ENCODE data around the gene FKBP5. TPM values are rescaled to one million over a fixed set of nuclear protein-coding genes. Genes with fewer than 3 reads are reported as not detected.

The FKBP5 gene
- total and polyA plus RNA-seq, 2 experiments from 2014 or later: 73.6 to 254 TPM

DNA sequence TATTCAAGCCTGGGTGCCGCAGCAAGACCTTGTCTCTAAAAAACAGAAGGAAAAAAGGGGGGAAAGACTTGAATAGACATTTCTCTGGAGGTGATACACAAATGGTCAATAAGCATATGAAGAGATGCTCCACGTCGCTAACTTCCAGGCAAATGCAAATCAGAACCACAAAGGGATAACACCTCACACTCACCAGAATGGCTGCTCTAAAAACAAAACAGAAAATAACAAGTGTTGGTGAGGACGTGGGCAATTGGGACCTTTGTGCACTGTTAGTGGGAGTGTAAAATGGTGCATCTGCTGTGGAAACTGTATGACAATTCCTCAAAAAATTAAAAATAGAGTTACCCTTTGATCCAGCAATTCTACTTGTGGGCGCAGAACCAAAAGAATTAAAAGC lies 127.6 kb downstream of the FKBP5 start:
- no peaks in the 10 kb centered on the region for H3K9me2 ChIP-seq (replicated peaks; ENCODE audit: insufficient read depth)

DNA sequence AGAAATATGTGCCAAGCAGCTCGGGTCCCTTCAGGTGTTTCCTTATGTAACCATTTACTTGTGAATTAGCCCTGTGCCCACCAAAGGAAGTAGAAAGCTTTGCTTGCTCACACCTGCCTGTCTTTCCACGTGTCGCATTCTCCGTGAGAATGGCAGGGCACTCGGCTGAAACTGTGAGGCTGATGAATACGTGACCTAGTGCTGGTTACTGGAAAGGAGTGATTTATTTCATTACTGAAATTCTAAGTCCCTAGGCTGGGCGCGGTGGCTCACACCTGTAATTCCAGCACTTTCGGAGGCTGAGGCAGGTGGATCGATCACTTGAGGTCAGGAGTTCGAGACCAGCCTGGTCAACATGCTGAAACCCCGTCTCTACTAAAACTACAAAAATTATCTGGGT lies 130.1 kb downstream of the FKBP5 start:
- H3K79me2 ChIP-seq: no peaks in the 10 kb centered on the region
- H3K4me2 ChIP-seq: no peak overlapping the region
- H3K4me3 ChIP-seq: no peak overlapping the region
- TF ChIP-seq EZH2phosphoT487 (IDR thresholded peaks at IDR 0.05; ENCODE audit: low read depth, severe bottlenecking, unreplicated experiment) (no peak), EZH2 (IDR thresholded peaks at IDR 0.05; ENCODE audit: borderline replicate concordance) (no peak)
- TF ChIP-seq, protein P1, sequence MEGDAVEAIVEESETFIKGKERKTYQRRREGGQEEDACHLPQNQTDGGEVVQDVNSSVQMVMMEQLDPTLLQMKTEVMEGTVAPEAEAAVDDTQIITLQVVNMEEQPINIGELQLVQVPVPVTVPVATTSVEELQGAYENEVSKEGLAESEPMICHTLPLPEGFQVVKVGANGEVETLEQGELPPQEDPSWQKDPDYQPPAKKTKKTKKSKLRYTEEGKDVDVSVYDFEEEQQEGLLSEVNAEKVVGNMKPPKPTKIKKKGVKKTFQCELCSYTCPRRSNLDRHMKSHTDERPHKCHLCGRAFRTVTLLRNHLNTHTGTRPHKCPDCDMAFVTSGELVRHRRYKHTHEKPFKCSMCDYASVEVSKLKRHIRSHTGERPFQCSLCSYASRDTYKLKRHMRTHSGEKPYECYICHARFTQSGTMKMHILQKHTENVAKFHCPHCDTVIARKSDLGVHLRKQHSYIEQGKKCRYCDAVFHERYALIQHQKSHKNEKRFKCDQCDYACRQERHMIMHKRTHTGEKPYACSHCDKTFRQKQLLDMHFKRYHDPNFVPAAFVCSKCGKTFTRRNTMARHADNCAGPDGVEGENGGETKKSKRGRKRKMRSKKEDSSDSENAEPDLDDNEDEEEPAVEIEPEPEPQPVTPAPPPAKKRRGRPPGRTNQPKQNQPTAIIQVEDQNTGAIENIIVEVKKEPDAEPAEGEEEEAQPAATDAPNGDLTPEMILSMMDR (IDR thresholded peaks at IDR 0.05; ENCODE audit: poor library complexity): no peak
- H3K9me2 ChIP-seq (replicated peaks; ENCODE audit: insufficient read depth): no peaks in the 10 kb centered on the region
- no peaks in the 10 kb centered on the region for H4K20me1 ChIP-seq (ENCODE audit: insufficient read depth, poor library complexity, severe bottlenecking)
- no peaks in the 10 kb centered on the region for H3K4me1 ChIP-seq (ENCODE audit: insufficient read depth)
- no peaks in the 10 kb centered on the region for H3K27me3 ChIP-seq
- no peak overlapping the region for H2AFZ ChIP-seq
- no peaks in the 10 kb centered on the region for H3K36me3 ChIP-seq (replicated peaks; ENCODE audit: insufficient read depth, low read depth)
- 94% methylated on average over 12 of the region's 12 CpGs for WGBS (ENCODE audit: low lambda C conversion rate, missing lambda C conversion rate)
- H3K27ac ChIP-seq: no peak overlapping the region
- no peaks in the 10 kb centered on the region for H3K9me3 ChIP-seq (ENCODE audit: low read depth)
- DNase-seq (ENCODE audit: low spot score): no peak

More for the DNA sequence above, 127.6 kb downstream of the FKBP5 start:
- Histone ChIP-seq H2AFZ (no peak overlapping the region), H3K27ac (no peak overlapping the region), H3K4me2 (no peak overlapping the region), H3K27me3 (no peaks in the 10 kb centered on the region), H3K9me3 (ENCODE audit: low read depth) (no peaks in the 10 kb centered on the region), H3K4me3 (no peak overlapping the region), H4K20me1 (ENCODE audit: insufficient read depth, poor library complexity, severe bottlenecking) (no peaks in the 10 kb centered on the region), H3K36me3 (replicated peaks; ENCODE audit: insufficient read depth, low read depth) (no peaks in the 10 kb centered on the region), H3K4me1 (ENCODE audit: insufficient read depth) (no peaks in the 10 kb centered on the region), H3K79me2 (no peaks in the 10 kb centered on the region)
- TF ChIP-seq EZH2phosphoT487 (IDR thresholded peaks at IDR 0.05; ENCODE audit: low read depth, severe bottlenecking, unreplicated experiment) (no peak), EZH2 (IDR thresholded peaks at IDR 0.05; ENCODE audit: borderline replicate concordance) (no peak)
- TF ChIP-seq, protein P1 (IDR thresholded peaks at IDR 0.05; ENCODE audit: poor library complexity): no peak
- 71% methylated on average over 5 of the region's 5 CpGs for WGBS (ENCODE audit: low lambda C conversion rate, missing lambda C conversion rate)
- no peak for DNase-seq (ENCODE audit: low spot score)

DNA sequence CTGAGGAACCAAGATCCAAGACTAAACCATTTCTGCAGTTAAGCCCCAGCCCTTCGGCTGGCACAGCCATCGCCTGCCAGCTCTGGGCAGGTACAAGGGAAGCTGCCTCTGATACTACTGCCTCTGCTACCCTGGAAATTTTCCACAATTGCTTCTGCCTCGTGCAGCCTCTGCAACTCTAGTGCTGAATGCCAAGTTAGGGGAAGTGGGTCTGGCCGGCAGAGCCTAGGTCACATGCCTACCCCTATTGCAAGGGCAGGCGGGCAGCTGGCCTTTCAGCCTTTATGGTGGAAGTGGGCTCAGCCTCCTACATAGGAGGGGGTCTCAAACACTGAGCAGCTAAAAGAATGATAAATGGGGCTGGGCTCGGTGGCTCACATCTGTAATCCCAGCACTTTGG lies 131.5 kb downstream of the FKBP5 start:
- H3K9me3 ChIP-seq (ENCODE audit: low read depth): no peaks in the 10 kb centered on the region
- H3K27ac ChIP-seq: no peak overlapping the region
- H3K36me3 ChIP-seq (replicated peaks; ENCODE audit: insufficient read depth, low read depth): no peaks in the 10 kb centered on the region
- no peaks in the 10 kb centered on the region for H4K20me1 ChIP-seq (ENCODE audit: insufficient read depth, poor library complexity, severe bottlenecking)
- H3K27me3 ChIP-seq: no peaks in the 10 kb centered on the region
- no peaks in the 10 kb centered on the region for H3K4me1 ChIP-seq (ENCODE audit: insufficient read depth)
- TF ChIP-seq EZH2 (IDR thresholded peaks at IDR 0.05; ENCODE audit: borderline replicate concordance): no peak
- TF ChIP-seq, protein P1 (IDR thresholded peaks at IDR 0.05; ENCODE audit: poor library complexity): no peak
- no peak for TF ChIP-seq EZH2phosphoT487 (IDR thresholded peaks at IDR 0.05; ENCODE audit: low read depth, severe bottlenecking, unreplicated experiment)
- H3K79me2 ChIP-seq: no peaks in the 10 kb centered on the region
- H2AFZ ChIP-seq: no peak overlapping the region
- H3K4me3 ChIP-seq: no peak overlapping the region
- no peak for DNase-seq (ENCODE audit: low spot score)
- no peaks in the 10 kb centered on the region for H3K9me2 ChIP-seq (replicated peaks; ENCODE audit: insufficient read depth)
- no peak overlapping the region for H3K4me2 ChIP-seq
- WGBS (ENCODE audit: low lambda C conversion rate, missing lambda C conversion rate): 91% methylated on average over 6 of the region's 6 CpGs

DNA sequence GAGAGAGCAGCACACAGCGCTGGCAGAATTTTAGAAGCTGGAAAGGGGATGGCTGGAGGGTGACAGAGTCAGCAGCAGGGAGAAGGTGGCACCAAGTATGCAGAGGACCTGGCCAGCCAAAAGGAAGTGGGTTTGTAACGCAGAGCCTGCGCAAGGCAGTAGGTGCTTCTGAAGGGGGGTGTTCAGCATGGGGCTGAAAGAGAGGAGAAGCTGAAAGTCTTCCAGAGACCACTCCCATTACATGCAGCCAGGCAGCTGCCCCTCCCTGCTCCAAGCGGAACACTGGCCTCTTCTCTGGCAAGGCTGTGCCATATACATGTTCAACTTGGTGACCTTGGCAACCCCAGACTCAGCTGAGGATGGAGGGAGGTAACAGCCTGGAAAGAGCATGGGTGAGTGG lies 133.9 kb downstream of the FKBP5 start:
- TF ChIP-seq EZH2phosphoT487 (IDR thresholded peaks at IDR 0.05; ENCODE audit: low read depth, severe bottlenecking, unreplicated experiment) (no peak), EZH2 (IDR thresholded peaks at IDR 0.05; ENCODE audit: borderline replicate concordance) (no peak)
- TF ChIP-seq, protein P1 (IDR thresholded peaks at IDR 0.05; ENCODE audit: poor library complexity): no peak
- Histone ChIP-seq H3K27ac (no peak overlapping the region), H3K4me1 (ENCODE audit: insufficient read depth) (no peaks in the 10 kb centered on the region), H3K79me2 (no peaks in the 10 kb centered on the region), H3K9me3 (ENCODE audit: low read depth) (no peaks in the 10 kb centered on the region), H3K4me3 (no peak overlapping the region), H3K36me3 (replicated peaks; ENCODE audit: insufficient read depth, low read depth) (no peaks in the 10 kb centered on the region), H3K27me3 (no peaks in the 10 kb centered on the region), H3K9me2 (replicated peaks; ENCODE audit: insufficient read depth) (no peaks in the 10 kb centered on the region), H2AFZ (no peak overlapping the region), H4K20me1 (ENCODE audit: insufficient read depth, poor library complexity, severe bottlenecking) (no peaks in the 10 kb centered on the region), H3K4me2 (no peak overlapping the region)
- no peak for DNase-seq (ENCODE audit: low spot score)
- 94% methylated on average over 4 of the region's 4 CpGs for WGBS (ENCODE audit: low lambda C conversion rate, missing lambda C conversion rate)
